K562 (cell line): Measurements from ENCODE around the gene RNF144A.

Experiments used
- CTCF ChIP-seq, 3 experiments: IDR thresholded peaks in 2 of 3; conservative IDR thresholded peaks in 1 of 3; 2 replicates each; pipeline ENCODE4 v1.5.1; 2011 to 2012; ENCODE audit warnings: low read length in 3 of 3, mild to moderate bottlenecking in 3 of 3, control low read depth in 2 of 3, improper control_type of control experiment in 1 of 3, inconsistent platforms in 1 of 3, low read depth in 1 of 3, mixed read lengths in 1 of 3, moderate library complexity in 1 of 3; ENCODE audit not compliant: insufficient read depth in 2 of 3
- EGR1 ChIP-seq: fragments of 450-650 bp; conservative IDR thresholded peaks from 2 replicates; pipeline ENCODE4 v1.6.1; 2017; ENCODE audit warnings: mild to moderate bottlenecking
- JUND ChIP-seq, 2 experiments: IDR thresholded peaks; 2 replicates in 1 of 2; 3 replicates in 1 of 2; pipeline ENCODE4 v1.6.1; 2011; ENCODE audit warnings: borderline replicate concordance in 2 of 2, low read depth in 2 of 2, low read length in 2 of 2, improper control_type of control experiment in 1 of 2, missing biosample characterization in 1 of 2, missing genetic modification characterization in 1 of 2, missing genetic modification reagents in 1 of 2
- NR2C1 ChIP-seq, 2 experiments: fragments of 450-650 bp; IDR thresholded peaks; 2 replicates each; pipeline ENCODE4 v1.6.1; 2017; ENCODE audit warnings: mild to moderate bottlenecking in 2 of 2, antibody characterized with exemption in 1 of 2, inconsistent platforms in 1 of 2, missing compliant biosample characterization in 1 of 2, missing genetic modification characterization in 1 of 2
- ZNF24 ChIP-seq: fragments of 450-650 bp; IDR thresholded peaks from 2 replicates; pipeline ENCODE4 v1.6.1; 2016
- ZNF445 ChIP-seq: fragments of 250-450 bp; sonication (Bioruptor Pico); IDR thresholded peaks from 2 replicates; pipeline ENCODE4 v1.4.0; 2020; ENCODE audit warnings: low read depth, mild to moderate bottlenecking, moderate library complexity
- TF ChIP-seq, protein P1 (sequence below): fragments of 450-650 bp; IDR thresholded peaks from 2 replicates; pipeline ENCODE4 v1.6.1; 2017; ENCODE audit warnings: antibody characterized with exemption, mild to moderate bottlenecking

- TF ChIP-seq, protein P1, sequence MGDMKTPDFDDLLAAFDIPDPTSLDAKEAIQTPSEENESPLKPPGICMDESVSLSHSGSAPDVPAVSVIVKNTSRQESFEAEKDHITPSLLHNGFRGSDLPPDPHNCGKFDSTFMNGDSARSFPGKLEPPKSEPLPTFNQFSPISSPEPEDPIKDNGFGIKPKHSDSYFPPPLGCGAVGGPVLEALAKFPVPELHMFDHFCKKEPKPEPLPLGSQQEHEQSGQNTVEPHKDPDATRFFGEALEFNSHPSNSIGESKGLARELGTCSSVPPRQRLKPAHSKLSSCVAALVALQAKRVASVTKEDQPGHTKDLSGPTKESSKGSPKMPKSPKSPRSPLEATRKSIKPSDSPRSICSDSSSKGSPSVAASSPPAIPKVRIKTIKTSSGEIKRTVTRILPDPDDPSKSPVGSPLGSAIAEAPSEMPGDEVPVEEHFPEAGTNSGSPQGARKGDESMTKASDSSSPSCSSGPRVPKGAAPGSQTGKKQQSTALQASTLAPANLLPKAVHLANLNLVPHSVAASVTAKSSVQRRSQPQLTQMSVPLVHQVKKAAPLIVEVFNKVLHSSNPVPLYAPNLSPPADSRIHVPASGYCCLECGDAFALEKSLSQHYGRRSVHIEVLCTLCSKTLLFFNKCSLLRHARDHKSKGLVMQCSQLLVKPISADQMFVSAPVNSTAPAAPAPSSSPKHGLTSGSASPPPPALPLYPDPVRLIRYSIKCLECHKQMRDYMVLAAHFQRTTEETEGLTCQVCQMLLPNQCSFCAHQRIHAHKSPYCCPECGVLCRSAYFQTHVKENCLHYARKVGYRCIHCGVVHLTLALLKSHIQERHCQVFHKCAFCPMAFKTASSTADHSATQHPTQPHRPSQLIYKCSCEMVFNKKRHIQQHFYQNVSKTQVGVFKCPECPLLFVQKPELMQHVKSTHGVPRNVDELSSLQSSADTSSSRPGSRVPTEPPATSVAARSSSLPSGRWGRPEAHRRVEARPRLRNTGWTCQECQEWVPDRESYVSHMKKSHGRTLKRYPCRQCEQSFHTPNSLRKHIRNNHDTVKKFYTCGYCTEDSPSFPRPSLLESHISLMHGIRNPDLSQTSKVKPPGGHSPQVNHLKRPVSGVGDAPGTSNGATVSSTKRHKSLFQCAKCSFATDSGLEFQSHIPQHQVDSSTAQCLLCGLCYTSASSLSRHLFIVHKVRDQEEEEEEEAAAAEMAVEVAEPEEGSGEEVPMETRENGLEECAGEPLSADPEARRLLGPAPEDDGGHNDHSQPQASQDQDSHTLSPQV, result no peak
- TF ChIP-seq JUND (IDR thresholded peaks at IDR 0.05; ENCODE audit: borderline replicate concordance, low read depth, low read length) (no peak), JUND (tag; IDR thresholded peaks at IDR 0.05; ENCODE audit: borderline replicate concordance, low read depth, low read length) (no peak), NR2C1 (IDR thresholded peaks at IDR 0.05) (no peak), NR2C1 (tag; IDR thresholded peaks at IDR 0.05) (no peak), CTCF (IDR thresholded peaks at IDR 0.05 in 2 of 3, conservative IDR thresholded peaks at IDR 0.05 in 1 of 3; ENCODE audit: insufficient read depth in 2 of 3, low read depth in 1 of 3, low read length in 3 of 3) (no peak), EGR1 (no peak), ZNF445 (no peak), ZNF24 (no peak)
Measured at GRCh38 chr2:7093376-7093775, 176.2 kb downstream of the RNF144A start.
